Cardiac muscle cell (in vitro differentiated cells and primary cell): ENCODE results near the gene NXPH1. TPM values are rescaled to one million over a fixed set of nuclear protein-coding genes. Genes with fewer than 3 reads are reported as not detected.
A peak's percentile ranks its signal among the peaks of the same experiment; 100 is the strongest.
"Not testable (repeated sequence)": the region's sequence is repeated elsewhere in the genome, so short reads cannot be mapped to it uniquely, and the experiment has no call there.

Source experiments
- DNase-seq, 2 donors: peaks; one replicate each; pipeline versions ENCODE4 v3.0.0 to v3.0.0-alpha.2; 2010 to 2017; ENCODE audit warnings: low read depth in 1 of 2, low spot score in 1 of 2
- H3K27ac ChIP-seq: fragments of 200-600 bp; sonication (generic); 2 replicates; pipeline ENCODE4 v1.5.1; 2016
- H3K27me3 ChIP-seq: fragments of 200-600 bp; sonication (generic); 2 replicates; pipeline ENCODE4 v1.6.0; 2016; ENCODE audit warnings: control low read depth
- H3K36me3 ChIP-seq: fragments of 200-600 bp; sonication (generic); 2 replicates; pipeline ENCODE4 v1.5.1; 2016; ENCODE audit warnings: control low read depth
- H3K4me1 ChIP-seq: fragments of 200-600 bp; sonication (generic); 2 replicates; pipeline ENCODE4 v1.8.1; 2017; ENCODE audit warnings: low read depth, mild to moderate bottlenecking, mixed run types
- H3K4me3 ChIP-seq: fragments of 200-600 bp; sonication (generic); 2 replicates; pipeline ENCODE4 v1.5.1; 2016; ENCODE audit warnings: mild to moderate bottlenecking
- H3K9me3 ChIP-seq: fragments of 200-600 bp; sonication (generic); 2 replicates; pipeline ENCODE4 v1.5.1; 2017; ENCODE audit warnings: low read depth, mild to moderate bottlenecking, control low read depth
- polyA plus RNA-seq: library from polyadenylated mRNA; unstranded; fragments of >200 nt; fragmentation: Nextera tagmentation; extraction: Ambion mirVana; gene quantifications from 2 replicates; pipeline ENCODE4 v1.2.1, GENCODE V29; 2016
- total RNA-seq: library from RNA; depleted of rRNA; stranded (reverse); fragments of >200 nt; gene quantifications from 2 replicates; pipeline ENCODE4 v1.2.3, GENCODE V29; 2016
- TF ChIP-seq, protein P1 (sequence below): IDR thresholded peaks from 2 replicates; pipeline ENCODE4 v1.5.1; 2012; ENCODE audit warnings: low read depth, mild to moderate bottlenecking, low read length

The NXPH1 gene
- total and polyA plus RNA-seq, 2 experiments from 2014 or later = 0.95 to 1.7 TPM

- TF ChIP-seq, protein P1, sequence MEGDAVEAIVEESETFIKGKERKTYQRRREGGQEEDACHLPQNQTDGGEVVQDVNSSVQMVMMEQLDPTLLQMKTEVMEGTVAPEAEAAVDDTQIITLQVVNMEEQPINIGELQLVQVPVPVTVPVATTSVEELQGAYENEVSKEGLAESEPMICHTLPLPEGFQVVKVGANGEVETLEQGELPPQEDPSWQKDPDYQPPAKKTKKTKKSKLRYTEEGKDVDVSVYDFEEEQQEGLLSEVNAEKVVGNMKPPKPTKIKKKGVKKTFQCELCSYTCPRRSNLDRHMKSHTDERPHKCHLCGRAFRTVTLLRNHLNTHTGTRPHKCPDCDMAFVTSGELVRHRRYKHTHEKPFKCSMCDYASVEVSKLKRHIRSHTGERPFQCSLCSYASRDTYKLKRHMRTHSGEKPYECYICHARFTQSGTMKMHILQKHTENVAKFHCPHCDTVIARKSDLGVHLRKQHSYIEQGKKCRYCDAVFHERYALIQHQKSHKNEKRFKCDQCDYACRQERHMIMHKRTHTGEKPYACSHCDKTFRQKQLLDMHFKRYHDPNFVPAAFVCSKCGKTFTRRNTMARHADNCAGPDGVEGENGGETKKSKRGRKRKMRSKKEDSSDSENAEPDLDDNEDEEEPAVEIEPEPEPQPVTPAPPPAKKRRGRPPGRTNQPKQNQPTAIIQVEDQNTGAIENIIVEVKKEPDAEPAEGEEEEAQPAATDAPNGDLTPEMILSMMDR = no peak
- Histone ChIP-seq H3K27ac (no peak overlapping the region), H3K27me3 (no peaks in the 10 kb centered on the region), H3K4me1 (no peaks in the 10 kb centered on the region), H3K9me3 (no peaks in the 10 kb centered on the region), H3K4me3 (no peak overlapping the region), H3K36me3 (no peaks in the 10 kb centered on the region)
- no peak for DNase-seq
Observed at GRCh38 chr7:8710124-8710523, 276.7 kb downstream of the NXPH1 start.

DNA sequence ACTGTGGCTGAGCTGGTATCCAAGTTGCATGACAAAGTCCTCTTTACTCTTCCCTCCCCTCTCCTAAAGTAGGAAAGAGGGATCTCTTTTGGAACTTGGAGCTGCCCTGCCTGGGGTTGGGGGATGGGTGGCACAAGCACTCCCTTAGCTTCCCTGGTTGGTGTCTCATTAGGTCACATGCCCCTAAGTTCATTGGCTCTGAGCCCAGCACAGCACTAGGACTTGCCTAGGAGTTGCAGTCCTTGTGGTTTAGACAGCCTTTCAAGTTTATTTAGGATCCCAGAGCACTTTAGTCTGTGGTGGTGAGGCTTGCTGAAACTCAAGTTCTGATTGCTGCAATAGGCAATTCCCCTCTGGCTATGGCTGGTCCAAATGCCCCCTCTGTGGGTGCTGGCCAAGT lies 281.4 kb downstream of the NXPH1 start:
- H3K4me3 ChIP-seq = no peak overlapping the region
- TF ChIP-seq, protein P1 = no peak
- H3K4me1 ChIP-seq = no peaks in the 10 kb centered on the region
- no peak overlapping the region for H3K27ac ChIP-seq
- no peaks in the 10 kb centered on the region for H3K9me3 ChIP-seq
- peaks cover 4% of the 10 kb centered on the region for H3K27me3 ChIP-seq
- no peaks in the 10 kb centered on the region for H3K36me3 ChIP-seq
- no peak for DNase-seq

DNA sequence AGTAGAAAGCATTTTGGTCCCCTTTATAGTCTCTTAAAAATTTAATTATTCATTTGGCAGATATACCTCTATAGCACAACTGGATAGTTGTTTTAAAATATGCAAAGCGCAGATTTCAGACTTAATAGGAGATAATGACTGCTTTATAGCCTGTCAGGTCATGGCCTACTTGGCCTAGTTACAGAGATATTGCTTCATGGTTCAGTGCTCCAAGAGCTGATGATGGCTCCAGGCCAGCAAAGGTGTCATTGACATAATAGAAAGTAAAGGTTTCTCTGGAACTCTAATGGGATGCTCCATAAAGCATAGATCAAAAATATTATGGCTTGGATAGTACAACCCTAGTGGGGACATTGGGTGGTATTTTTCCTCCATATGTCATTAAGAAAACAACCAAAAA lies 285.7 kb downstream of the NXPH1 start:
- no peak for DNase-seq
- Histone ChIP-seq H3K27ac (no peak overlapping the region), H3K9me3 (no peaks in the 10 kb centered on the region), H3K4me1 (no peaks in the 10 kb centered on the region), H3K27me3 (peaks cover 4% of the 10 kb centered on the region), H3K4me3 (no peak overlapping the region), H3K36me3 (no peaks in the 10 kb centered on the region)
- TF ChIP-seq, protein P1 = no peak

- DNase-seq = peak in 1 of 2 donors; percentile 86
- no peaks in the 10 kb centered on the region for H3K36me3 ChIP-seq
- no peaks in the 10 kb centered on the region for H3K27me3 ChIP-seq
- no peaks in the 10 kb centered on the region for H3K9me3 ChIP-seq
- H3K4me1 ChIP-seq = no peaks in the 10 kb centered on the region
- TF ChIP-seq, protein P1 = no peak
- H3K4me3 ChIP-seq = no peak overlapping the region
- no peak overlapping the region for H3K27ac ChIP-seq
Observed at GRCh38 chr7:8724080-8724718, 290.8 kb downstream of the NXPH1 start.

DNA sequence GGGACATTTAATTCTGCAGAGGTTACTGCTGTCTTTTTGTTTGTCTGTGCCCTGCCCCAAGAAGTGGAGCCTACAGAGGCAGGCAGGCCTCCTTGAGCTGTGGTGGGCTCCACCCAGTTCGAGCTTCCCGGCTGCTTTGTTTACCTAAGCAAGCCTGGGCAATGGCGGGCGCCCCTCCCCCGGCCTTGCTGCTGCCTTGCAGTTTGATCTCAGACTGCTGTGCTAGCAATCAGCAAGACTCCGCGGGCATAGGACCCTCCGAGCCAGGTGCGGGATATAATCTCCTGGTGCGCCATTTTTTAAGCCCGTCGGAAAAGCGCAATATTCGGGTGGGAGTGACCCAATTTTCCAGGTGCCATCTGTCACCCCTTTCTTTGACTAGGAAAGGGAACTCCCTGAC lies 298.3 kb downstream of the NXPH1 start:
- DNase-seq, H3K4me3 ChIP-seq, H3K36me3 ChIP-seq, H3K9me3 ChIP-seq, H3K27ac ChIP-seq, H3K4me1 ChIP-seq, H3K27me3 ChIP-seq: not testable (repeated sequence)

DNA sequence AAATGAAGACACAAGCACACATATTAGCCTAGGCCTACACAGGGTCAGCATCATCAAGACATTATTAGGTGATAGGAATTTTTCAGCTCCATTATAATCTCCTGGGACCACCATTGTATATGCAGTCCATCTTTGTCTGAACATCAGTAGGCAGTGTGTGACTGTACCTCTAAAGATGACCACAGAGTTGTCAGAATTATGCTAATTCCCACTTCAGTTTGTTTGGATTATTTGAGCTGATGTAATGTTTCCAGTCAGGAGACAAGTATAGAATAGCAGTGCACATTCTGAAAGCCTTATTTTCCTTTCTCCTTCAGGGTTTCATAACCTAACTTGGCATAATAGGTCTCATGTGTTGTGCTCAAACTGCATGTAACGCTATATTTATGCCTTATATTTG lies 306.4 kb downstream of the NXPH1 start:
- Histone ChIP-seq H3K36me3 (no peaks in the 10 kb centered on the region), H3K9me3 (no peaks in the 10 kb centered on the region), H3K27ac (no peak overlapping the region), H3K4me3 (no peak overlapping the region), H3K4me1 (no peaks in the 10 kb centered on the region), H3K27me3 (no peaks in the 10 kb centered on the region)
- TF ChIP-seq, protein P1 = no peak
- no peak for DNase-seq
